Measurements from ENCODE around the gene MCM3AP. TPM values are rescaled to one million over a fixed set of nuclear protein-coding genes. Genes with fewer than 3 reads are reported as not detected.
"Not testable (repeated sequence)": the region's sequence is repeated elsewhere in the genome, so short reads cannot be mapped to it uniquely, and the experiment has no call there.

Gene MCM3AP
- total RNA-seq, 1 experiment from 2014 or later, result 128 TPM

GRCh38 chr21:46244602-46245001 is 40.8 kb downstream of the MCM3AP start:
- Mint-ChIP-seq H3K27ac (ENCODE audit: low read depth, unreplicated experiment) (no peak overlapping the region), H3K27me3 (ENCODE audit: insufficient read depth, unreplicated experiment) (no peaks in the 10 kb centered on the region), H3K9me3 (ENCODE audit: unreplicated experiment) (no peaks in the 10 kb centered on the region), H3K4me1 (ENCODE audit: insufficient read depth, unreplicated experiment) (peaks cover 4% of the 10 kb centered on the region), H3K4me3 (ENCODE audit: unreplicated experiment) (no peak overlapping the region), H3K36me3 (ENCODE audit: insufficient read depth, unreplicated experiment) (peaks cover 93% of the 10 kb centered on the region)
- BruUV-seq (replicated peaks), result no TSS peak
- ChIA-PET CTCF (no interaction called here), POLR2A (interaction anchor here (1.3 to 2.7 kb wide), 4 partner anchors 9 to 16 kb away, joined by 3 to 9 read pairs (median 5); no protein-coding TSS in a partner anchor)
- no peak for TF ChIP-seq CTCF (IDR thresholded peaks at IDR 0.05; ENCODE audit: unreplicated experiment)
- DNase-seq (ENCODE audit: unreplicated experiment), result no peak
- intact Hi-C loops (cut with micrococcal nuclease), result no loop called here

- Mint-ChIP-seq H3K27me3 (ENCODE audit: insufficient read depth, unreplicated experiment) (no peaks in the 10 kb centered on the region), H3K36me3 (ENCODE audit: insufficient read depth, unreplicated experiment) (peaks cover 93% of the 10 kb centered on the region), H3K27ac (ENCODE audit: low read depth, unreplicated experiment) (no peak overlapping the region), H3K9me3 (ENCODE audit: unreplicated experiment) (no peaks in the 10 kb centered on the region), H3K4me1 (ENCODE audit: insufficient read depth, unreplicated experiment) (peaks cover 4% of the 10 kb centered on the region), H3K4me3 (ENCODE audit: unreplicated experiment) (no peak overlapping the region)
- ChIA-PET POLR2A (interaction anchor here (0.6 to 2.3 kb wide), 4 partner anchors 9 to 17 kb away, joined by 3 to 6 read pairs (median 3); no protein-coding TSS in a partner anchor), CTCF (interaction anchor here (1.2 kb wide), 1 partner anchor 10 kb away, joined by 3 read pairs; no protein-coding TSS in a partner anchor)
- TF ChIP-seq CTCF (IDR thresholded peaks at IDR 0.05; ENCODE audit: unreplicated experiment), result no peak
- intact Hi-C loops (cut with micrococcal nuclease), result no loop called here
- no peak for DNase-seq (ENCODE audit: unreplicated experiment)
- BruUV-seq (replicated peaks), result no TSS peak
These were observed 41.5 kb downstream of the MCM3AP start for GRCh38 chr21:46243960-46244361.

GRCh38 chr21:46243325-46243724 is 42.1 kb downstream of the MCM3AP start:
- ChIA-PET POLR2A (interaction anchor here (0.6 to 2.3 kb wide), 4 partner anchors 8 to 18 kb away, joined by 3 to 6 read pairs (median 3); no protein-coding TSS in a partner anchor), CTCF (interaction anchor here (1.2 kb wide), 1 partner anchor 10 kb away, joined by 3 read pairs; no protein-coding TSS in a partner anchor)
- DNase-seq (ENCODE audit: unreplicated experiment), result no peak
- H3K27ac Mint-ChIP-seq (ENCODE audit: low read depth, unreplicated experiment), result no peak overlapping the region
- TF ChIP-seq CTCF (IDR thresholded peaks at IDR 0.05; ENCODE audit: unreplicated experiment), result no peak
- H3K36me3 Mint-ChIP-seq (ENCODE audit: insufficient read depth, unreplicated experiment), result peaks cover 93% of the 10 kb centered on the region
- no TSS peak for BruUV-seq (replicated peaks)
- H3K27me3 Mint-ChIP-seq (ENCODE audit: insufficient read depth, unreplicated experiment), result no peaks in the 10 kb centered on the region
- H3K4me3 Mint-ChIP-seq (ENCODE audit: unreplicated experiment), result no peak overlapping the region
- no peaks in the 10 kb centered on the region for H3K9me3 Mint-ChIP-seq (ENCODE audit: unreplicated experiment)
- intact Hi-C loops (cut with micrococcal nuclease), result no loop called here
- H3K4me1 Mint-ChIP-seq (ENCODE audit: insufficient read depth, unreplicated experiment), result peaks cover 4% of the 10 kb centered on the region

GRCh38 chr21:46241577-46241976 is 43.8 kb downstream of the MCM3AP start:
- BruUV-seq (replicated peaks); H3K27ac Mint-ChIP-seq (ENCODE audit: low read depth, unreplicated experiment); H3K4me3 Mint-ChIP-seq (ENCODE audit: unreplicated experiment); H3K9me3 Mint-ChIP-seq (ENCODE audit: unreplicated experiment); H3K27me3 Mint-ChIP-seq (ENCODE audit: insufficient read depth, unreplicated experiment); H3K4me1 Mint-ChIP-seq (ENCODE audit: insufficient read depth, unreplicated experiment); intact Hi-C loops (cut with micrococcal nuclease); DNase-seq (ENCODE audit: unreplicated experiment): not testable (repeated sequence)
- peaks cover 88% of the 10 kb centered on the region for H3K36me3 Mint-ChIP-seq (ENCODE audit: insufficient read depth, unreplicated experiment)
- POLR2A ChIA-PET, result interaction anchor here (1.0 to 2.0 kb wide), 4 partner anchors 11 to 81 kb away, joined by 3 to 8 read pairs (median 4); no protein-coding TSS in a partner anchor
- CTCF ChIA-PET, result interaction anchor here (0.8 kb wide), 1 partner anchor 84 kb away, joined by 5 read pairs; a partner anchor contains a TSS
